ENCODE data around the gene WDR1.

Gene WDR1

GRCh38 chr4:10113362-10114047 lies 3.1 kb downstream of the WDR1 start:
- DNase-seq: no peak

DNA sequence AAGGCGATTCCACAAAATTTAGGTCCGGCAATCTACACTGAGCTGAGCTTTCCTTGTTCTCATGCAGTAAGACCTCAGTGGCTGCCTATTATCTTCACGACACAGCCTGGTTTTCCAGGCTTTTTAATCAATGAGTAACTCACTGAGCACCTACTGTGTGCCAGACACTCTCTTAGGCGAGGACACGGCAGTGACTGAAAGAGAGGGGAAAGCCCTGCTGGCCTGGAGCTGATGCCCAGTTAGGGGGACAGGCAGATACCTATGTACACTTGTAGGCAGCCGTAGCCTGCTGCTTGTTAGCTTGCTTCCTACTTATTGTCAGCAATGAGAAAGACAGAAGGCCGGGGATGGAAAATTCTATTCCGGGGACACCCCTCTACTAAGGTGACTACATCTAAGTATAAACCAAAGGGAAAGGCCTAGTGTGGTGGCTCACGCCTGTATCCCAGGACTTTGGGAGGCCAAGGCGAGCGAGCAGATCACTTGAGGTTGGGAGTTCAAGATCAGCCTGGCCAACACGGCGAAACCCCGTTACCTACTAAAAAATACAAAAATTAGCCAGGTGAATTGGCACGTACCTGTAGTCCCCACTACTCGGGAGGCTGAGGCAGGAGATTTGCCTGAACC lies 3.8 kb downstream of the WDR1 start:
- no peak for DNase-seq

DNA sequence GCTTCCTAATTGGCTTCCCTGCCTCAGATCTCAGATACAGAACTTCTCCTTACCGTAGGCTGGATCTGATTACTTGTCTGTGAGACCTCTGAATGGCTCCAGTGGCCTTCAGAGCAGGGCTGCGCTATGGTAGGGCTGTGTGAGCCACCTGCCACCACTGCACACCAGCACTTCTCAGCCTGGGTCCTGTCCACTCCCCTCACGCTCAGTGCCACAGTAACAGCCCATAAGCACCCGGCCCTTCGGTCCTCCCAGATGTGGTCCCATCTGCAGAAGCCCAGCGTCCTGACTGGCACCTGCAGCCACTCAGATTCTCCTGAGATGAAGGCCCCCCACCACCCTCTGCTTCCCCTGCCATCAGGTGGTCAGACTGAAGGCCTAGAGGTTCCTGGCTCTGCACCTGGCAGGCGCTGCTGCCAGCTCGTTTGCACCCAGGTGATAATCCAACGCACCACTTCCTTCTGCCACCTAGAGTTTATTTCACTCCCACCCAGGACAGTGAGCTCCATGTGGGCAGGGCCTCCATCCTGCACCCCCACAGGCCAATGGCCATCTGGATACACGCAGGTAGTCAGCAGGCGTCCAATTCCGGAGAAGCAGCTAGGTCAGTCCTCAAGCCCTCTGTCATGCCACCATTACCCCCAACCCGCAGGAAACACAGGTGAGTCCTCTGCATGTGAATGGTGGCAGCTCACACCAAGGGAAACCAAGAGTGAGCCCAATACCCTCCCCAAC lies 5.4 kb downstream of the WDR1 start:
- DNase-seq: no peak

DNA sequence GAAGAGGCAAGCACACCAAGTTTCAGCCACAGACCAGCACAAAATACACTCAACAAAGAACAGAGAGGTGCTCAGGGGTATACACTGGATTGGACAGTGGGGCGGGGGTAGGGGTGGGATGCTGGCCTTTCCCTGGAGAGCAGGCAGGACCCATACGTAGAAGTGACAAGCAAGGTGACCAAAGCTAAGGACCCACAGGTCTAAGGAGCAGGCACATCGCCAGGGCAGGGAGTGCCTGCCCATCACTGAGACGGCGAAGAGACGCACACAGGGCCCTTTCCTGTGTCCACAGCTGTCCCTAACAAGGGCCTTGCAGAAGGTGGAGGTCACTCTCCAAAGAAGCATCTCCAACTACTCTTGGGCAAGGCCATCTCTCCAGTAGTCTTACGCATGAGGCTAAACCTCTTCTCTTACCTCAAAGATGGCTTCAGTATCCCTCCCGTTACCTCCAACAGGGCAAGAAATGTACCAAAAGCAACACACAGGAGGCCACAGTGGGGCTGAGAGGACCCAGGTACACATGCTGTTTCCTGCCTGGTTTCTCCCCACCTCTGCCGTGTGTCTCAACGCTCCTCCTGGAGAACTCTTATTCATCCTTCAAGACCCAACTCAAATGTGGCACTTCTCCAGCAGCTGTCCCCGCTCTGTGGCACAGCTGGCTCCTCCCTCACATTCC lies 6.5 kb downstream of the WDR1 start:
- no peak for DNase-seq

- DNase-seq: no peak
These were observed 7.5 kb downstream of the WDR1 start for GRCh38 chr4:10108818-10109783.

- DNase-seq: no peak
These were observed 8.2 kb downstream of the WDR1 start for GRCh38 chr4:10108391-10108790.

DNA sequence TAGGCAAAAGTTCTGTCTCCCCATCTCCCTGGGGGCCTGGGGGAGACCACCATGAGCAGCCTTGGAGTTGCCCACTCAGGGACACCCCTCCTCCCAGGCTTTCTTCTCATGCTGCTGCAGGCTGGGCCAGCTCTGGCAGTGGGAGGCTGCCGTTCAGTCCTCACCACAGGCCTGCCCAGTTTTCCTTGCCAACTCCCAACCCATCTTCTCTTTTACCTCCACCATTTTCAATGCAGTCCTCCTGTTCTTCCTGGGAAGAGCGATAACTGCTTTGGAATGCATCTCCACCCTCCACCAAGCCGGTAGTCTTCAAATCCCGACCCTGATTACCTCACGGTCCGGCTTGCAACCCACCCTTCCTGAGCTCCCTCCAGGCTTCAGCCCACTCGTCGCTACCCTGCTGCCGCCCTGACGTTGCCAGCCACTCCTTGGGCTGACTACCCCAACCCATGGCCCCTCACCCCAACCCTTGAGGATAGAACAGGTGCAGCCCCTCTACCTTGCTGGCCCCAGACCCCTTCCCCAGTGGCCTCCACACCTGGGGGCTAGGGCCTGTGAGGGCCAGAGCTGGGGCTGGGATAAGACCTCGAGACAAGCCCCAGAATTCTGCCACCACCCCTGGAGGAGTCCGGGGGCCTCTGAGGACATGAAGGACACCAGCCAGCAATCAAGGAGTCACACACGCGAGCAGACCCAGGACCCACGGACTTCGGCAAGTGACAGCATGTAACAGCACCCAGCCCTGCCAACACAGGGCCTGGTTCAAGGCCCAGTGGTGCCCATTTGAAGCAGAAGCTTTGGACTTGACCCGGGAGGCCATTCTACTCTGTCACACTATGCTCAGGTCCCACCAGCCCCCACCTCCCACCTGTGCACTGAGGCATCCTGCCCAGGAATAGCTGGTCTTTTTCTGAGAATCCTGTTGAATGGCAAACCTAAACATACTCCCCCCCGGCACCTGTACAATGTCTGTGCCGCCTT lies 9.2 kb downstream of the WDR1 start:
- DNase-seq: no peak

- DNase-seq: no peak
These were observed 10.1 kb downstream of the WDR1 start for GRCh38 chr4:10106421-10107039.

DNA sequence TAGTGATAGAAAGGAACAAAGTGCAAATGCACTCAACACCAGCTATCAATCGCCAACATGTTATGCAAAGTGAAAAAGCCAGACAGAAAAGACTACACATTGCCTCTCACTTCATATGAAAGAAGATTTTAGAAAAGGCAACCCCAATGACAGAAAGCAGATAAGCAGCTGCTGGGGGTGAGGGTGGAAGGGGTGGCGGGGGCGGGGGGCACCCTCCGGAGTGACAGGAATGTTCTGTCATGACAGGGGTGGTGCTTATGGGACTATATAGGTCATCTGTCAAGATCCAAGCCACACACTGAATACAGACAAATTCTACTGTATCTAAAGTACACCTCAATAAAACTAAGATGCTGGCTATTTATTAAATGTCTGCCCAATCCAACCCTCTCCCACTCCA lies 10.7 kb downstream of the WDR1 start:
- DNase-seq: no peak

GRCh38 chr4:10105421-10105820 lies 11.2 kb downstream of the WDR1 start:
- DNase-seq: no peak

GRCh38 chr4:10104991-10105276 lies 11.7 kb downstream of the WDR1 start:
- DNase-seq: no peak

DNA sequence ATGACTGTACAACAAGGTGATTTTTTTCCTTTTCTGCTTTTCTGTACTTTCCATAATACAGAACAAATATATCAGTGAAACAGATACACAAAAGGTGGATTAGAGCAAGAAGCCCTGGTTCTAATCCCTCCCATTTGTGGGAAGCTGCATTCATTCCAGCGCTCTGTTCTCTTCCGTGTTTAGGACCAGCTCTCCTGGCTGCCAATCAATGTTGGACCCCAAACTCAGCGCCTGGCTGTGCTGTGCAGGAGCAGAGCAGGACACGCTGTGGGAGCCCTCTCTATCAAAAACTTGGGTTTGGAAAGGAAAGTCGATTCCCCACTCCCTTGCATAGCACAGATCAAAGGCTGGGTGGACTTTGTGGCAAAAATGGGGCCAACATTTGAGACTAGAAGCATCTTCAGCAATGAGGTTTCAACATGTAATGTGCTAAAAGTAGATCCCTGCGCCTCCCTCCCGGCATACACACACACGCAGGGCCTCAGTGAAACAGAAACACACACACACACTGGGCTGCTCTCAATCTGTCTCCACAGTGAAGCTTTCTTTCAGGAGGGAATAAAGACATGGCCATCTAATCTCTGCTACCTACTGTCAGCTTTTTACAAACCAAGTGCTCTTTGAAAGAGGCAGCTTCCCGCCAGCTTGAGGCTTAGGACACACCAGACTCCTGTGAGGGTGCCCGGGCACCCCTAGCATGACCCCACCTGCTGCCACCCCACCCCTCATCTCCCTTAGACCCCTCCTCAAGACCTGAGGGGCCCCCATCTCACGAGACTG lies 12.2 kb downstream of the WDR1 start:
- no peak for DNase-seq

- no peak for DNase-seq
These were observed 13.9 kb downstream of the WDR1 start for GRCh38 chr4:10102474-10103332.

GRCh38 chr4:10101671-10102473 lies 14.7 kb downstream of the WDR1 start:
- no peak for DNase-seq

- DNase-seq: no peak
These were observed 15.8 kb downstream of the WDR1 start for GRCh38 chr4:10100734-10101216.

GRCh38 chr4:10099499-10100325 lies 16.9 kb downstream of the WDR1 start:
- DNase-seq: no peak

- DNase-seq: no peak
These were observed 17.8 kb downstream of the WDR1 start for GRCh38 chr4:10098780-10099160.
